K562 (cell line): ENCODE measurements around the gene TMEM184C. TPM values are rescaled to one million over a fixed set of nuclear protein-coding genes. Genes with fewer than 3 reads are reported as not detected.

Experiments used
- ATAC-seq: fragments of 200-7000 bp; cut with Tn5 transposase; 3 replicates; pipeline ENCODE4 v1.9.1; 2020; ENCODE audit warnings: moderate library complexity
- BruUV-seq: library from RNA; stranded (reverse); fragments of 400-500 nt; replicated peaks from 2 replicates; lab custom pipeline; 2021; lab: Mats Ljungman, UMichigan
- CTCF ChIA-PET: fragments of 300-600 bp; formaldehyde crosslinking; extraction: SDS; loops from one replicate; lab custom pipeline; 2021; ENCODE audit warnings: low intra/inter-chr PET ratio; lab: Yijun Ruan, JAX
- POLR2A ChIA-PET: fragments of 300-600, 350-650 bp; sonication (Branson Sonifier 250); formaldehyde crosslinking; extraction: SDS; loops from one replicate; lab custom pipeline; 2021; ENCODE audit warnings: antibody characterized with exemption, inconsistent platforms; lab: Yijun Ruan, JAX
- DNase-seq, 4 experiments: peaks; one replicate each; pipeline versions ENCODE4 v3.0.0 to v3.0.0-alpha.2; 2011 to 2018; ENCODE audit warnings: low spot score in 3 of 4, mixed read lengths in 3 of 4; ENCODE audit errors: extremely low read depth in 1 of 4
- FAIRE-seq: peaks from 2 replicates; lab custom pipeline; 2011; peaks lifted over from hg19 to GRCh38; lab: Jason Lieb, UNC
- H2AFZ ChIP-seq: 2 replicates; pipeline ENCODE4 v1.6.0; 2011; ENCODE audit warnings: low read depth, low read length, control low read depth, inconsistent platforms
- H3K27ac ChIP-seq: fragments of 200-600 bp; 3 replicates; pipeline ENCODE4 v1.8.0; 2011; ENCODE audit warnings: low read depth, mild to moderate bottlenecking, control low read depth, inconsistent platforms, low read length, moderate library complexity, mixed read lengths; ENCODE audit errors: extremely low read depth
- H3K27me3 ChIP-seq, 2 experiments: fragments of 300-600 bp in 1 of 2; 2 replicates in 1 of 2; 3 replicates in 1 of 2; pipeline versions ENCODE4 v1.6.0 to v1.8.0; 2011; ENCODE audit warnings: inconsistent platforms in 2 of 2, low read length in 2 of 2, mild to moderate bottlenecking in 1 of 2, mixed read lengths in 1 of 2, moderate library complexity in 1 of 2; ENCODE audit not compliant: control insufficient read depth in 2 of 2, insufficient read depth in 2 of 2
- H3K36me3 ChIP-seq: fragments of 300-600 bp; 3 replicates; pipeline ENCODE4 v1.8.0; 2011; ENCODE audit warnings: mild to moderate bottlenecking, low read length, inconsistent platforms; ENCODE audit not compliant: control insufficient read depth, insufficient read depth
- H3K4me1 ChIP-seq, 2 experiments: fragments of 200-600 bp in 1 of 2; replicated peaks in 1 of 2; 2 replicates in 1 of 2; 3 replicates in 1 of 2; pipeline versions ENCODE4 v1.5.1 to v1.8.0; 2011; ENCODE audit warnings: inconsistent platforms in 2 of 2, low read length in 2 of 2, mild to moderate bottlenecking in 1 of 2, mixed read lengths in 1 of 2, moderate library complexity in 1 of 2; ENCODE audit not compliant: control insufficient read depth in 2 of 2, insufficient read depth in 2 of 2
- H3K4me2 ChIP-seq: 2 replicates; pipeline ENCODE4 v1.6.1; 2011; ENCODE audit warnings: low read length, control low read depth, inconsistent platforms, mixed read lengths; ENCODE audit not compliant: insufficient read depth
- H3K4me3 ChIP-seq: fragments of 200-600 bp; sonication (generic), shearing (Covaris generic); 2 replicates; pipeline ENCODE4 v1.5.1; 2016; ENCODE audit warnings: control low read depth, inconsistent platforms
- H3K79me2 ChIP-seq: fragments of 200-600 bp; 3 replicates; pipeline ENCODE4 v1.8.0; 2011; ENCODE audit warnings: low read length, inconsistent platforms; ENCODE audit not compliant: control insufficient read depth, insufficient read depth
- H3K9ac ChIP-seq, 2 experiments: 2 replicates each; pipeline versions ENCODE4 v1.6.0 to v1.6.1; 2011; ENCODE audit warnings: low read depth in 2 of 2, low read length in 2 of 2, control low read depth in 1 of 2, inconsistent platforms in 1 of 2, mild to moderate bottlenecking in 1 of 2, mixed read lengths in 1 of 2; ENCODE audit not compliant: insufficient read depth in 1 of 2
- H3K9me1 ChIP-seq: one replicate; pipeline ENCODE4 v1.6.0; 2011; ENCODE audit warnings: inconsistent platforms, mild to moderate bottlenecking, low read length, moderate library complexity; ENCODE audit not compliant: control insufficient read depth, insufficient read depth
- H3K9me3 ChIP-seq: replicated peaks from 2 replicates; pipeline ENCODE4 v1.5.1; 2011; ENCODE audit warnings: low read depth, low read length, inconsistent platforms; ENCODE audit not compliant: control insufficient read depth, insufficient read depth
- H4K20me1 ChIP-seq: replicated peaks from 2 replicates; pipeline ENCODE4 v1.6.1; 2011; ENCODE audit warnings: low read length, inconsistent platforms, mixed read lengths; ENCODE audit not compliant: control insufficient read depth, insufficient read depth
- U2AF2 ChIP-seq: fragments of 200-400 bp; formaldehyde crosslinking; optimal IDR thresholded peaks from 2 replicates; pipeline ENCODE3; 2017; ENCODE audit warnings: low read depth, mild to moderate bottlenecking, low read length
- ZBTB33 ChIP-seq: sonication (generic); formaldehyde crosslinking; IDR thresholded peaks from 2 replicates; pipeline ENCODE4 v1.8.1; 2023; ENCODE audit warnings: mild to moderate bottlenecking, missing genetic modification reagents
- WGBS: fragments of 100-300 bp; shearing (Covaris generic); methylation state at CpG from one replicate; pipeline ENCODE4 v1.1.6; 2016; ENCODE audit warnings: low coverage, mixed read lengths; ENCODE audit not compliant: insufficient coverage; ENCODE audit errors: missing lambda C conversion rate; 5-methylcytosine and 5-hydroxymethylcytosine counted together
- in situ Hi-C: fragments of 300-500 bp; cut with MboI; formaldehyde crosslinking; loops from 4 replicates; pipeline ENCODE4 v1.15.0; 2018; ENCODE audit warnings: inconsistent platforms, mixed read lengths
- intact Hi-C: fragments of 100-400 bp; cut with micrococcal nuclease; formaldehyde crosslinking; loops from 2 replicates; pipeline ENCODE4 v1.14.2; 2022
- polyA plus RNA-seq, 8 experiments: library from polyadenylated mRNA; depleted of rRNA in 4 of 8; stranded (reverse) in 5 of 8; unstranded in 3 of 8; fragments of >200 nt; fragmentation: Nextera tagmentation in 2 of 8; fragmentation: Illumina TruSeq in 1 of 8; extraction: Ambion mirVana in 2 of 8; extraction: Trizol in 1 of 8; gene quantifications; 2 replicates each; pipeline versions ENCODE4 v1.2.1 to v1.2.3, GENCODE V29; 2011 to 2014; ENCODE audit warnings: inconsistent platforms in 1 of 8, missing spikeins in 1 of 8
- total RNA-seq, 7 experiments: library from RNA; depleted of rRNA in 6 of 7; stranded (reverse); fragments of >200 nt in 6 of 7; fragmentation: Illumina TruSeq in 2 of 7; extraction: Trizol in 2 of 7; gene quantifications; 2 replicates each; pipeline versions ENCODE4 v1.2.1 to v1.2.3, GENCODE V29; 2011 to 2021; ENCODE audit warnings: low replicate concordance in 1 of 7

Gene TMEM184C
- total and polyA plus RNA-seq, 9 of the 15 experiments (the other 6 are each of a cell fraction or from before 2014, with no cell fraction given), result 3.9 to 24.2 (median 18.2) TPM

DNA sequence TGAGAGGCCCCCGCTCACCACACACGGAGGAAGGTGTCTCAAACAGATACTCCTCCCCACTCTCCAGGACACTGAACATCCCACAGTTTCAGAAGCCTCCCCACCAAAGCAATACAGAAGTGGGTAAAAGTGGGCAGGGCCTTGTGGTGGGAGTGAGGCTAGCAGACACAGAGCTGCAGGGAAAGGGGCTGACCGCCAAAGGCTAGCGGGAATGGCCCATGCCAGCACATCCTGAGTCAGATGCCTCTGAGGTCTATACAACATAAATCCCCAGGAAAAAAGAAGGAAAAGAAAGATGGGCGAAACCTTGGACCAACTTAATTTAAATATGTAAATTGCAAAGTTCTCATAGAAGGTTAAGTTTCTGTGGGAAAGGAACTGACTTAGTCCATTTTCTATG, 92.8 kb downstream of the TMEM184C start:
- Histone ChIP-seq H2AFZ (peak overlapping the region; percentile 79; the same call in 1 of the 2 replicates), H3K79me2 (no peaks in the 10 kb centered on the region), H3K4me2 (no peak overlapping the region), H3K36me3 (no peaks in the 10 kb centered on the region), H3K9me3 (no peaks in the 10 kb centered on the region), H3K9me1 (no peaks in the 10 kb centered on the region), H3K4me3 (no peak overlapping the region), H3K27me3 (no peaks in the 10 kb centered on the region; a peak in 1 of 5 replicates), H4K20me1 (no peaks in the 10 kb centered on the region), H3K4me1 (no peaks in the 10 kb centered on the region), H3K27ac (no peak overlapping the region), H3K9ac (no peak overlapping the region)
- WGBS, result 52% methylated on average over 4 of the region's 5 CpGs
- ChIA-PET CTCF (no interaction called here), POLR2A (no interaction called here)
- intact Hi-C loops, result no loop called here
- no peak for DNase-seq
- ATAC-seq, result peak; percentile 44
- no TSS peak for BruUV-seq
- peak; percentile 36; the same call in 1 of the 2 replicates for TF ChIP-seq ZBTB33 (CRISPR knock-in tag)
- no peak for TF ChIP-seq U2AF2
- no peak for FAIRE-seq
- in situ Hi-C loops, result no loop called here
